ENCODE data around the gene ST3GAL4.
"Not testable (repeated sequence)": the region's sequence is repeated elsewhere in the genome, so short reads cannot be mapped to it uniquely, and the experiment has no call there.

ST3GAL4 gene

GRCh38 chr11:126362879-126363655, 7.6 kb downstream of the ST3GAL4 start:
- DNase-seq (ENCODE audit: low read depth in 2 of 2), result no peak

- DNase-seq (ENCODE audit: low read depth in 2 of 2), result no peak
Measured at GRCh38 chr11:126363706-126364248, 8.3 kb downstream of the ST3GAL4 start.

GRCh38 chr11:126364735-126365134, 9.2 kb downstream of the ST3GAL4 start:
- not testable (repeated sequence) for DNase-seq (ENCODE audit: low read depth in 2 of 2)

- not testable (repeated sequence) for DNase-seq (ENCODE audit: low read depth in 2 of 2)
Measured at GRCh38 chr11:126365508-126365907, 10.0 kb downstream of the ST3GAL4 start.

- no peak for DNase-seq (ENCODE audit: low read depth in 2 of 2)
Measured at GRCh38 chr11:126366064-126366822, 10.8 kb downstream of the ST3GAL4 start.

GRCh38 chr11:126366823-126367654, 11.6 kb downstream of the ST3GAL4 start:
- DNase-seq (ENCODE audit: low read depth in 2 of 2), result not testable (repeated sequence)

- not testable (repeated sequence) for DNase-seq (ENCODE audit: low read depth in 2 of 2)
Measured at GRCh38 chr11:126367806-126368205, 12.3 kb downstream of the ST3GAL4 start.

- not testable (repeated sequence) for DNase-seq (ENCODE audit: low read depth in 2 of 2)
Measured at GRCh38 chr11:126368336-126369119, 13.0 kb downstream of the ST3GAL4 start.

- DNase-seq (ENCODE audit: low read depth in 2 of 2), result no peak
Measured at GRCh38 chr11:126370016-126370415, 14.5 kb downstream of the ST3GAL4 start.

- DNase-seq (ENCODE audit: low read depth in 2 of 2), result no peak
Measured at GRCh38 chr11:126371595-126371994, 16.1 kb downstream of the ST3GAL4 start.

- not testable (repeated sequence) for DNase-seq (ENCODE audit: low read depth in 2 of 2)
Measured at GRCh38 chr11:126373389-126374066, 18.0 kb downstream of the ST3GAL4 start.

- not testable (repeated sequence) for DNase-seq (ENCODE audit: low read depth in 2 of 2)
Measured at GRCh38 chr11:126374562-126375300, 19.2 kb downstream of the ST3GAL4 start.

- no peak for DNase-seq (ENCODE audit: low read depth in 2 of 2)
Measured at GRCh38 chr11:126375726-126376125, 20.2 kb downstream of the ST3GAL4 start.

GRCh38 chr11:126378763-126379162, 23.3 kb downstream of the ST3GAL4 start:
- no peak for DNase-seq (ENCODE audit: low read depth in 2 of 2)

- DNase-seq (ENCODE audit: low read depth in 2 of 2), result no peak
Measured at GRCh38 chr11:126380909-126381308, 25.4 kb downstream of the ST3GAL4 start.

- DNase-seq (ENCODE audit: low read depth in 2 of 2), result not testable (repeated sequence)
Measured at GRCh38 chr11:126381960-126382359, 26.5 kb downstream of the ST3GAL4 start.

GRCh38 chr11:126382641-126383040, 27.2 kb downstream of the ST3GAL4 start:
- DNase-seq (ENCODE audit: low read depth in 2 of 2), result not testable (repeated sequence)

- DNase-seq (ENCODE audit: low read depth in 2 of 2), result no peak
Measured at GRCh38 chr11:126383339-126384335, 28.2 kb downstream of the ST3GAL4 start.

All from stimulated activated CD4-positive, alpha-beta T cell treated with anti-CD3 and anti-CD28 coated beads, Interleukin-1b, Interleukin-23, amount 100 ng/mL, for 4 hours (primary cell).